Measurements from ENCODE around the gene CHID1. TPM values are rescaled to one million over a fixed set of nuclear protein-coding genes. Genes with fewer than 3 reads are reported as not detected.

CHID1 gene
- total RNA-seq, 2 experiments from 2014 or later: 30.6 to 71.1 TPM

- ChIA-PET POLR2A (no interaction called here), CTCF (ENCODE audit: unreplicated experiment) (no interaction called here)
- Histone ChIP-seq H4K20me1 (ENCODE audit: insufficient read depth, low read length) (no peaks in the 10 kb centered on the region), H3K36me3 (ENCODE audit: insufficient read depth, low read length) (peaks cover 27% of the 10 kb centered on the region), H3K79me2 (ENCODE audit: insufficient read depth, low read depth, low read length) (no peaks in the 10 kb centered on the region), H3K9me2 (ENCODE audit: insufficient read depth, low read length) (no peaks in the 10 kb centered on the region), H3K27ac (ENCODE audit: low read depth, low read length, poor library complexity, severe bottlenecking) (no peak overlapping the region), H3K4me2 (ENCODE audit: low read length) (no peak overlapping the region), H3K4me1 (ENCODE audit: insufficient read depth, low read length, poor library complexity, severe bottlenecking) (no peaks in the 10 kb centered on the region), H2AFZ (ENCODE audit: low read length) (no peak overlapping the region), H3K9me3 (ENCODE audit: low read length) (no peaks in the 10 kb centered on the region), H3K4me3 (ENCODE audit: low read depth, low read length, poor library complexity, severe bottlenecking) (no peak overlapping the region)
- no peak for TF ChIP-seq EZH2phosphoT487 (IDR thresholded peaks at IDR 0.05; ENCODE audit: borderline replicate concordance, low read depth, low read length)
- TF ChIP-seq, protein P1, sequence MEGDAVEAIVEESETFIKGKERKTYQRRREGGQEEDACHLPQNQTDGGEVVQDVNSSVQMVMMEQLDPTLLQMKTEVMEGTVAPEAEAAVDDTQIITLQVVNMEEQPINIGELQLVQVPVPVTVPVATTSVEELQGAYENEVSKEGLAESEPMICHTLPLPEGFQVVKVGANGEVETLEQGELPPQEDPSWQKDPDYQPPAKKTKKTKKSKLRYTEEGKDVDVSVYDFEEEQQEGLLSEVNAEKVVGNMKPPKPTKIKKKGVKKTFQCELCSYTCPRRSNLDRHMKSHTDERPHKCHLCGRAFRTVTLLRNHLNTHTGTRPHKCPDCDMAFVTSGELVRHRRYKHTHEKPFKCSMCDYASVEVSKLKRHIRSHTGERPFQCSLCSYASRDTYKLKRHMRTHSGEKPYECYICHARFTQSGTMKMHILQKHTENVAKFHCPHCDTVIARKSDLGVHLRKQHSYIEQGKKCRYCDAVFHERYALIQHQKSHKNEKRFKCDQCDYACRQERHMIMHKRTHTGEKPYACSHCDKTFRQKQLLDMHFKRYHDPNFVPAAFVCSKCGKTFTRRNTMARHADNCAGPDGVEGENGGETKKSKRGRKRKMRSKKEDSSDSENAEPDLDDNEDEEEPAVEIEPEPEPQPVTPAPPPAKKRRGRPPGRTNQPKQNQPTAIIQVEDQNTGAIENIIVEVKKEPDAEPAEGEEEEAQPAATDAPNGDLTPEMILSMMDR (conservative IDR thresholded peaks at IDR 0.05; ENCODE audit: low read length): no peak
- BruUV-seq (replicated peaks): no TSS peak
- intact Hi-C loops (cut with micrococcal nuclease; ENCODE audit: unreplicated experiment): no loop called here
- no peak for DNase-seq (ENCODE audit: low spot score)
These were observed 34.8 kb downstream of the CHID1 start for GRCh38 chr11:875769-876301.

DNA sequence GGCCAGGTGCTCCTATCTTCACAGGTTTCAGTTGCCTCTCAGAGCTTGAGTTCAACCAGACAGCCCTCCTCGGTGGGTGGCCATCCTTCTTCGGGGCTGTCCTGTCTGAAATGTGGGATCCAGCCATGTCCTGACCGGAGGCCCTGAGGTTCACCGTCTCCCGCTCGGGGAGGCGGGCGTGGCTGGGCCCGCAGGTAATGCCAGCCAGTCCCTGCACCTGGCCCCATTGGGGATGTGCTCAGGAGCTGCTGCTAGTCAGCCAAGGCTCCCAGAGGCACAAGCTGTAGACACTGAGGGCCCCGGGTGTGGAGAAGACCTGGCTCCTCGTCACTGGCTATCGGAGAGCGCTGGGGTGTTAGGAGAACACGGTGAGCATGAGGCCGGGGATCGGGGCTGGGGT lies 35.4 kb downstream of the CHID1 start:
- Histone ChIP-seq H3K27ac (ENCODE audit: low read depth, low read length, poor library complexity, severe bottlenecking) (no peak overlapping the region), H3K36me3 (ENCODE audit: insufficient read depth, low read length) (peaks cover 21% of the 10 kb centered on the region), H3K79me2 (ENCODE audit: insufficient read depth, low read depth, low read length) (no peaks in the 10 kb centered on the region), H3K4me2 (ENCODE audit: low read length) (no peak overlapping the region), H3K9me3 (ENCODE audit: low read length) (no peaks in the 10 kb centered on the region), H3K9me2 (ENCODE audit: insufficient read depth, low read length) (no peaks in the 10 kb centered on the region), H3K4me1 (ENCODE audit: insufficient read depth, low read length, poor library complexity, severe bottlenecking) (no peaks in the 10 kb centered on the region), H4K20me1 (ENCODE audit: insufficient read depth, low read length) (no peaks in the 10 kb centered on the region), H3K4me3 (ENCODE audit: low read depth, low read length, poor library complexity, severe bottlenecking) (no peak overlapping the region), H2AFZ (ENCODE audit: low read length) (no peak overlapping the region)
- ChIA-PET CTCF (ENCODE audit: unreplicated experiment) (no interaction called here), POLR2A (no interaction called here)
- intact Hi-C loops (cut with micrococcal nuclease; ENCODE audit: unreplicated experiment): no loop called here
- no TSS peak for BruUV-seq (replicated peaks)
- TF ChIP-seq, protein P1 (conservative IDR thresholded peaks at IDR 0.05; ENCODE audit: low read length): no peak
- TF ChIP-seq EZH2phosphoT487 (IDR thresholded peaks at IDR 0.05; ENCODE audit: borderline replicate concordance, low read depth, low read length): no peak
- no peak for DNase-seq (ENCODE audit: low spot score)

- ChIA-PET CTCF (ENCODE audit: unreplicated experiment) (no interaction called here), POLR2A (no interaction called here)
- TF ChIP-seq EZH2phosphoT487 (IDR thresholded peaks at IDR 0.05; ENCODE audit: borderline replicate concordance, low read depth, low read length): no peak
- TF ChIP-seq, protein P1 (conservative IDR thresholded peaks at IDR 0.05; ENCODE audit: low read length): no peak
- intact Hi-C loops (cut with micrococcal nuclease; ENCODE audit: unreplicated experiment): no loop called here
- no peak for DNase-seq (ENCODE audit: low spot score)
- Histone ChIP-seq H3K36me3 (ENCODE audit: insufficient read depth, low read length) (peaks cover 9% of the 10 kb centered on the region; the same call in 1 of the 2 replicates), H3K9me3 (ENCODE audit: low read length) (no peaks in the 10 kb centered on the region), H3K4me1 (ENCODE audit: insufficient read depth, low read length, poor library complexity, severe bottlenecking) (no peaks in the 10 kb centered on the region), H3K27ac (ENCODE audit: low read depth, low read length, poor library complexity, severe bottlenecking) (no peak overlapping the region), H3K79me2 (ENCODE audit: insufficient read depth, low read depth, low read length) (no peaks in the 10 kb centered on the region), H3K4me3 (ENCODE audit: low read depth, low read length, poor library complexity, severe bottlenecking) (no peak overlapping the region), H3K4me2 (ENCODE audit: low read length) (no peak overlapping the region), H4K20me1 (ENCODE audit: insufficient read depth, low read length) (no peaks in the 10 kb centered on the region), H3K9me2 (ENCODE audit: insufficient read depth, low read length) (no peaks in the 10 kb centered on the region), H2AFZ (ENCODE audit: low read length) (no peak overlapping the region)
- BruUV-seq (replicated peaks): no TSS peak
These were observed 36.9 kb downstream of the CHID1 start for GRCh38 chr11:873706-874105.

All from OCI-LY7 (cell line).